Activated gamma-delta T cell treated with anti-CD3 and anti-CD28 coated beads, Interleukin-2, amount 50 U/mL, for 16 hours (primary cell): ENCODE data around the gene SHLD2.
A peak's percentile ranks its signal among the peaks of the same experiment; 100 is the strongest.
"Not testable (repeated sequence)": the region's sequence is repeated elsewhere in the genome, so short reads cannot be mapped to it uniquely, and the experiment has no call there.

ENCODE experiments used
- DNase-seq: peaks from one replicate; pipeline ENCODE4 v3.0.0-alpha.2; 2020; ENCODE audit warnings: low read depth

The SHLD2 gene

GRCh38 chr10:87094373-87095235 is at the start of gene SHLD2, which contains the start of gene GLUD1:
Gene SHLD2, plus strand, starts transcription at chr10:87095206. Its CDS starts 56,149 bp downstream, at chr10:87151355.
Gene GLUD1, minus strand, starts transcription at chr10:87094843. Its CDS starts 74 bp downstream, at chr10:87094769.
- DNase-seq: peak; percentile 74

DNA sequence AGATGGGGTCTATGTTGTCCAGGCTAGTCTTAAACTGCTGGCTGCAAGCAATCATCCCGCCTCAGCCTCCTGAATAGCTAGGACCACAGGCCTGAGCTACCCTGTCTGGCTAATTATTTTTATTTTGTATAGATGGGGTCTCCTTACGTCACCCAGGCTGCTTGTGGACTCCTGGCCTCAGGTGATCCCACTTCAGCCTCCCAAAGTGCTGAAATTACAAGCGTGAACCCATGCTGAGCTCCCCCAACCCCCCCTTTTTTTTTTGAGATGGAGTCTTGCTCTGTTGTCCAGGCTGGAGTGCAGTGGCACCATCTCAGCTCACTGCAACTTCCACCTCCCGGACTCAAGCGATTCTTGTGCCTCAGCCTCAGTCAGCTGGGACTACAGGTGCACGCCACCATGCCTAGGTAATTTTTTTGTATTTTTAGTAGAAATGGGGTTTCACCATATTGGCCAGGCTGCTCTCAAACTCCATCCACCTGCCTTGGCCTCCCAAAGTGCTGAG is 49.5 kb upstream of the SHLD2 start:
- no peak for DNase-seq

DNA sequence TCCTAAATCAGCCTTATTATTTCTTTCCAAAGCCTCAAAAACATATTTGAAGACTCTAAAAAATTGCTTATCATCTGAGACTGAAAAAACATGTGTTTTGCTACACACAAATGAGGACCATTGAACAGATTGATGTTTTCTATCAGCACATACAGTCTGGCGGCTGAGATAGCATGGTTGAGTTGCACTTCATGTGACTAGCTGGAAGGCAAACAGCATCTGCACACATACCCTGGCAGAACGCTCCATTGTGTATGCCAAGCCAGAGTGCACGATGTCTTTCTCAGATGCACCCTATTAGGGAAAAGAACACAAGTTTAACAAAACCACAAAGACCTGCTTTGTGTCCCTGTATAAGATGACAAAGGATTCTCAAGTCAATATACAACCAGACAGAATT is 41.9 kb upstream of the SHLD2 start:
- no peak for DNase-seq

DNA sequence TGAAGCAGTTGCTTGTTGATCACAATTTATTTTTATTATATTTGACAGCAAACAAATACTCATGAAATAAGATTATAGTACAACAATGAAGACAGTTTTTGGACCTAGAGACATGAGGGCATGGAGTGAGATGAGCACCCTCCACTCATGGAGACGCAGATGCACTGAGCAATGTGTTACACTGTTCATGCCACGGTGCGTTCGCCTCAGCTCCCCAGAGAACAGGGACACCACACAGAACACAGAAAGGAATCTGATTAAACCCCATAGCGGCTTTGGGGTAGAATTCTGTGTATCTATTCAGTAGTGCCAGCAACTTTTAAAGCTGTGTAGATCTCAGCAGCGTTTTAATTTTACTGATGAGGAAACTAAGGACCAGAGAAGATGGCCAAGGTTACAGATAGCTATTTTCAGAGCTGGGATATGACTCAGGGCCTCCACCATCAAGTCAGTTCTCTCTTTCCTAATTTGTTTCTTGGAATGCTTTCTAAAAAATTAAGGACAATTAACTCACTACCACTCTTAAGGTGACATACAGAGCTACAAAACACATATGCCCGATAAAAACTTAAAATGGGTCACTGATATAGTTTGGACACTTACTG is 41.3 kb upstream of the SHLD2 start:
- DNase-seq: no peak

GRCh38 chr10:87054373-87055295 is 40.4 kb upstream of the SHLD2 start:
- no peak for DNase-seq

GRCh38 chr10:87058171-87058570 is 36.8 kb upstream of the SHLD2 start:
- DNase-seq: no peak

DNA sequence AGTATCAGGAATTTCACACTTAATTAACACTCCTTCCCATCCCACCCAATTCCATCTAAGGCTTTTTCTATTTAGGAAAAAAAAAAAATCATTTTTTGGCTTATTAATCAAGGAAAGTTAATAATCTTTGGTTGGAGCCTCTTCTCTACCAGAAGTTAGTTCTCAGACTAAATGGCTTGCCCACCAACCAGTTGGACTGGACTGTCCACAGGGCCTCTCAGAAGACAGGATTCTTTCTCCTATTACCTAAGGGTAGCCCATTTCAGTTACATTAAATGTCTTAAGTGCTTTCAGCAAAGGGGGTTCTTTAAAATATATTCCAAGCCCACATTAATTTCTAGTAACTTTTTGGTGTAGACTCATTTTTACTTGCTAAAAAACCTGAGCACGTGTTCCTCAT is 35.6 kb upstream of the SHLD2 start:
- DNase-seq: no peak

GRCh38 chr10:87060280-87060928 is 34.6 kb upstream of the SHLD2 start:
- DNase-seq: no peak

- DNase-seq: no peak
Observed at GRCh38 chr10:87064651-87065050, 30.4 kb upstream of the SHLD2 start.

GRCh38 chr10:87066178-87066577 is 28.8 kb upstream of the SHLD2 start:
- DNase-seq: no peak

DNA sequence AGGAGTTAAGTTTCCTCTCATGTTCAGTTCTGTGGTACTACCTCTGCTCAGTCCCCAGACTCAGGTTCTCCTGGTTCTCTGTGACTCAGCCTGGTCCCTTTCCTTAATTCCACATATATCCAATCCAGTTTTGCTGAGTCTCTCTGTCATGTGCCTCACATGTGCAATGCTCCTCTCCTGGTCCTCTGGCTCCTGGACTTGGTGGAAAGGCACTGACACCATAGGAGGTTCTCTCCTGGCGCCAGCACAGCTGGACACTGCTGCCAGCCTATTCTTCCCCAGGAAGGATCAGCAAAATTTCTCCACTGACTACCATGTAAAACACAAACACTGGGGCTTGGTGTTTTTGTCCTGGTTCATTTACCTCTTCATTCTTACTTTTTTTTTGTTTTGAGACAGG is 28.1 kb upstream of the SHLD2 start:
- DNase-seq: no peak

DNA sequence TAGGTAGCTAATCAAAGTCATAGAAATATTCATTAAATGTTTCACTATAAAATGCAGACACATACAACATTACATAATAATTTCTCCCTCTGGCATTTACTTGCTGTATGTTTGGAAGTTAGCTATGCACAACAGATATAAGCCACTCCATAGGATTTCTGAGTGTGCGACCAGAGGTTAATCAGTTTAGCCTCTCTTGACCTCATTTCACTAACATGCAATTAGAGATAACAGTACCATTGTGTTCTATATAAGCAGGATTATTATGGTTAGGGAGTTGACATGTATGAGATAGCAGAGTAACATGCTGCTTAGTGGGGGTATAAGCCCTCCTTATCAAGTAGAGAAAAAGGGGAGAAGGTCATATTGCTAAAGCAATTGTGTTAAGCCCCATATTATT is 26.7 kb upstream of the SHLD2 start:
- DNase-seq: no peak

GRCh38 chr10:87072449-87072848 is 22.6 kb upstream of the SHLD2 start:
- no peak for DNase-seq

- not testable (repeated sequence) for DNase-seq
Observed at GRCh38 chr10:87076421-87076820, 18.6 kb upstream of the SHLD2 start.

- DNase-seq: no peak
Observed at GRCh38 chr10:87079106-87079836, 15.7 kb upstream of the SHLD2 start.

- not testable (repeated sequence) for DNase-seq
Observed at GRCh38 chr10:87080621-87081020, 14.4 kb upstream of the SHLD2 start.

DNA sequence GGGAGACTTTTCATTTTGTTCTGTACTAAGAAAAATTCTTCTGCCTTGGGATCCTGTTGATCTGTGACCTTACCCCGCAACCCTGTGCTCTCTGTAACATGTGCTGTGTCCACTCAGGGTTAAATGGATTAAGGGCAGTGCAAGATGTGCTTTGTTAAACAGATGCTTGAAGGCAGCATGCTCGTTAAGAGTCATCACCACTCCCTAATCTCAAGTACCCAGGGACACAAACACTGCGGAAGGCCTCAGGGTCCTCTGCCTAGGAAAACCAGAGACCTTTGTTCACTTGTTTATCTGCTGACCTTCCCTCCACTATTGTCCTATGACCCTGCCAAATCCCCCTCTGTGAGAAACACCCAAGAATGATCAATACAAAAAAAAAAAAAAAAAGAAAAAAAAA is 13.4 kb upstream of the SHLD2 start:
- DNase-seq: not testable (repeated sequence)

GRCh38 chr10:87082219-87082618 is 12.8 kb upstream of the SHLD2 start:
- DNase-seq: not testable (repeated sequence)

DNA sequence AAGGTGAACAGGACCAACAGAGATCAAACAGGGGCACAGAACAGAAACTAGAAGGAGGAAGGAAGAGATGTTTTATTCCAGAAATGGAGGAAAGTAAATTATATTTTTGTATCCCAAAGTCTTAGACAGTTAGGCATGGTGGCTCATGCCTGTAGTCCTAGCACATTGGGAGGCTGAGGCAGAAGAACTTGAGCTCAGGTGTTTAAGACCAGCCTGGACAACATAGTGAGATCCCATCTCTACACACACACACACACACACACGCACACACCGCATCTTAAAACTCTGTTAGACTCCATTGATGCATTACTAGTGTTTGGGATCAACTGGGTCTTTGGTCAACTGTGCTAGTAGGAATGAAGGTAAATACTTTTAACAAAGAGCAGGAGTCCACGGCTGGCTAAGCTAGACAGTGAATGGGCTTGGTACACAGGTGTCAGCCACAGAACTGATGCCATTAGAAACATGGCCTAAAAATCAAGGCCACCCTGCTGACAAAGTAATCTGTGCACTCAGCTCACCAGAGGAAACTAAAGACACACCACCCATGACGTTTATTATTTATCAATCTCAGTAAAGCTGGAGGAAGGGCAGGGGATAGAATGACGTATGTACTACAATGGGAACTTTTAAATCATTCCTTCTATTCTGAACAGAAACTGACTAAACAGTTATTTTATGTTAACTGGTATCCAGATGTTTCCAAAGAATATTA is 11.3 kb upstream of the SHLD2 start:
- DNase-seq: not testable (repeated sequence)

GRCh38 chr10:87084291-87084782 is 10.7 kb upstream of the SHLD2 start:
- not testable (repeated sequence) for DNase-seq
